ENCODE data around the gene MYO5A.

DNA sequence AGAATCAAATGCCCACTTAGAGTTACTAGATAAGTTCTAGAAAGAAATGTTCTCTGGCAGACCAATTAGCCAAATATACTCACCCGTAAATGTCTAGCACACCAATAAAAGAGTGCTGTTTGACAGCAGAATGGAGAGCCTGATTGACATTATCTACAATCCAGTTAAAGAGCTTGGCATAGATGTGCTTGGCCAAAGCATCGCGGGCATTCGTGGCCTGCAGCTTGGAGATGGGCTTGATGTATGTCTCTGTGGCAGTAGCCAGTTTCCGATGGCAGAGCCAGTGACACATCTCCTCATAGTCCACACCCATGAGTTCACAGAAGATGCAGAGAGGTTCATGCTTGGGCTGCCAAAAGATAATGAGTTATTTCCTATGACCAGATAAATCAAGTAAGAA lies 131.6 kb downstream of the MYO5A start:
- no peak for TF ChIP-seq POLR2A (IDR thresholded peaks at IDR 0.05; ENCODE audit: low read length)
- no peak for TF ChIP-seq GATA1 (IDR thresholded peaks at IDR 0.05; ENCODE audit: low read depth, low read length)

Measured in erythroblast (primary cell).